ENCODE data around the gene ADAMTSL1. TPM values are rescaled to one million over a fixed set of nuclear protein-coding genes. Genes with fewer than 3 reads are reported as not detected.

The ADAMTSL1 gene
- total RNA-seq, 1 donor = 0.10 TPM

DNA sequence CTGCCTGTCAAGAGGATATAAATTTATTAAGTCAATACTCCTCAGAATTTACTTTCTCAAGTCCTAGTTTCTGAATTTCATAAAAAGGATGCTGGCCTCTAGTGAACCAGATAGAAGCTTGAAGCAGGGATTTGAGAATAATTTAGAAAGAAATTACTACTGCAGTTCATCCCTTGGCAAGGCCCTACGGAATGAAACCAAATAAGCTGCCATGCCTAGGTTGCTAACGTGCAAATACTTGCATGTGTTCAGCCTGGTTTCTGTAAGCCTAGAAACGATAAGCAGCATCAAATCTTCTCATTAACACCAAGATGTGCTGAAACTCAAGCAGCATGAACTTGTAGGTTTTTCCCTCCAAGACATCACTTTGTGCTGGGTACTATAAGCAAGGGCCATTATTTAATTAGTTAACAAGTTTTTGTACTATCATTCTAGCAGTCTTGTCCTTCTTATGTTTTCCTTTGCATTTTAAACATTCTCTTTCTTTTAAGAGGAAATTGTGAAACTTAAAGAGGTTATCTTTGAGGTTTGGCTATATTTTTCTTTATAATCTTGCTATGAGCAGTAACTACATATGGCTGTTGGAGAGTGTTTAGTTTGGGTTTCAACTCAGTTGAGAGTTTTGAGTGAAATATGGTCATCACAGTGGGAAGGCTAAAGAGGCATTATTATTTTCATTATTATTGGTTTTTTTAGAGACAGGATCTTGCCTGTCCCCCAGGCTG is 71.8 kb downstream of the ADAMTSL1 start:
- Histone ChIP-seq H3K4me1 (ENCODE audit: insufficient read depth, low read length) (no peaks in the 10 kb centered on the region), H3K9me3 (ENCODE audit: low read depth, low read length) (no peaks in the 10 kb centered on the region), H3K27me3 (ENCODE audit: insufficient read depth, low read length) (no peaks in the 10 kb centered on the region), H3K4me3 (ENCODE audit: low read length) (no peak overlapping the region)

DNA sequence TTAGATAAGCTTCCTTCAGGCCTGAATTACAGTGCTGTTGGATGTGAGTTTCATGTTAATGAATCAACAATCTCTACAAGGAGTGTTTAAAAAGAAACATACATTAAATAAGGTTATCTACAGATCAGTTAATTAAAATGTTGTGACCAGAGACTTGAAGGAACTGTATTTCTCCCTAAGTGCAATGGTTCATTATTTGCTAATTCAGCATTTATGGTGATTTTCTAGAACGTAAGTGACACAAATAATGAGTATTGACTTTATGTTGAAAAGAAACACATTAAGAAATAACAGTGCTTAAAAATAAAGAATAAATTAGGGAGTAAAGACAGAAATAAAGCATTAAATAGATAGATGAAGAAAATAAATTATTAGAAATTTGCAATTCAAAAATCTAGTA is 74.5 kb downstream of the ADAMTSL1 start:
- Histone ChIP-seq H3K4me1 (ENCODE audit: insufficient read depth, low read length) (no peaks in the 10 kb centered on the region), H3K4me3 (ENCODE audit: low read length) (no peak overlapping the region), H3K9me3 (ENCODE audit: low read depth, low read length) (no peaks in the 10 kb centered on the region), H3K27me3 (ENCODE audit: insufficient read depth, low read length) (no peaks in the 10 kb centered on the region)

DNA sequence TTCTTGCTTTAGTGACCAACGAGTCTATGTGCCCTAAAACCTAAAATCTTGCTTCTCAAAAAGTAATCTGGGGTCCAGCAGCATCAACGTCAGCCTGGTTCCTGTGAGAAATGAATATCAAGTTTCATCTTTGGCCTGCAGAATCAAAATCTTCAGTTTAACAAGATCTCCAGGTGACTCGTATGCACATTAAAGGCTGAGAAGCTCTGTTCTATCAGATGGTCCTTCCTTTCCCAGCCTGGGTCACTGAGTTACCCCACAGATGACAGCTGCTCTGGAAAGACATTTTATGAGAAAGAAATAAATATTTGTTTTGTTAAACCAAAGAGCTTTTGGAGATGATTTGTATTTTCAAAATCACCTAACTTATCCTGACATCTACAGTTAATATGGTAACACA is 75.8 kb downstream of the ADAMTSL1 start:
- Histone ChIP-seq H3K4me3 (ENCODE audit: low read length) (no peak overlapping the region), H3K9me3 (ENCODE audit: low read depth, low read length) (no peaks in the 10 kb centered on the region), H3K27me3 (ENCODE audit: insufficient read depth, low read length) (no peaks in the 10 kb centered on the region), H3K4me1 (ENCODE audit: insufficient read depth, low read length) (no peaks in the 10 kb centered on the region)

DNA sequence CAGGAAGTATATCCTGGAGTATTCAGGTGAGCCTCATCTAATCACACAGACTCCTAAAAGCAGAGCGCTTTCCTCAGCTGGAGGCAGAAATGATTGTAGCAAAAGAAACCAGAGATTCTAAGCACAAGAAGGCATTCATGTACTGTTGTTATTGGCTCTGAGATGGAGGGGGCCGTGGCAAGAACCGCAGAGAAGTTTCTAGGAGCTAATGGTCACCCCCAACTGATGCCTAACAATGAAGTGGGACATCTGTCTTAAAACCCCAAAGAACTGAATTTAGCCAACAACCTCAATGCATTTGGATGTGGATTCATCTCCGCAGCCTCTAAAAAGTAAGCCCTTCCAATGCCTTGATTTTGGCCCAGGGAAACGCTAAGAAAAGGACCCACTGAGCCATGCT is 76.3 kb downstream of the ADAMTSL1 start:
- H3K27me3 ChIP-seq (ENCODE audit: insufficient read depth, low read length) = no peaks in the 10 kb centered on the region
- no peaks in the 10 kb centered on the region for H3K9me3 ChIP-seq (ENCODE audit: low read depth, low read length)
- H3K4me3 ChIP-seq (ENCODE audit: low read length) = no peak overlapping the region
- H3K4me1 ChIP-seq (ENCODE audit: insufficient read depth, low read length) = no peaks in the 10 kb centered on the region

DNA sequence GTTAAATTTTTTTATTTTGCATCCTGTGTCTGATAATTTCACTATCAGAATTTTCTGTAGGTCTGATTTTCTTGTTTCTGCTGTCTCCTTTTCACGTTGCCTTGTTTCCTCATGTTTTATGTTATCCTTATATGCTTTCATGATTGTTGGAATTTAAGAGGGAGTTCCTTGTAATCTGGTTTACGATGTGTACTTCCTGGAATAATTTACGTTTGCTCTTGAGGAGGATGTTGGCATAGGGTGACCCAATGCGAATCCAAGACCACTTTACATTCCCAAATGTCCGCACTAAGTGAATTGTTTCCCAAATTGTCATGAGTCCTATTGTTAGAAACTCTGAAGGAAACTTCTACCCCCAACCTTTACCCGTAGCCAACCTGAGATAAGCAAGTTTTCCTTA is 80.3 kb downstream of the ADAMTSL1 start:
- H3K4me3 ChIP-seq (ENCODE audit: low read length) = no peak overlapping the region
- H3K4me1 ChIP-seq (ENCODE audit: insufficient read depth, low read length) = no peaks in the 10 kb centered on the region
- H3K27me3 ChIP-seq (ENCODE audit: insufficient read depth, low read length) = no peaks in the 10 kb centered on the region
- no peaks in the 10 kb centered on the region for H3K9me3 ChIP-seq (ENCODE audit: low read depth, low read length)

DNA sequence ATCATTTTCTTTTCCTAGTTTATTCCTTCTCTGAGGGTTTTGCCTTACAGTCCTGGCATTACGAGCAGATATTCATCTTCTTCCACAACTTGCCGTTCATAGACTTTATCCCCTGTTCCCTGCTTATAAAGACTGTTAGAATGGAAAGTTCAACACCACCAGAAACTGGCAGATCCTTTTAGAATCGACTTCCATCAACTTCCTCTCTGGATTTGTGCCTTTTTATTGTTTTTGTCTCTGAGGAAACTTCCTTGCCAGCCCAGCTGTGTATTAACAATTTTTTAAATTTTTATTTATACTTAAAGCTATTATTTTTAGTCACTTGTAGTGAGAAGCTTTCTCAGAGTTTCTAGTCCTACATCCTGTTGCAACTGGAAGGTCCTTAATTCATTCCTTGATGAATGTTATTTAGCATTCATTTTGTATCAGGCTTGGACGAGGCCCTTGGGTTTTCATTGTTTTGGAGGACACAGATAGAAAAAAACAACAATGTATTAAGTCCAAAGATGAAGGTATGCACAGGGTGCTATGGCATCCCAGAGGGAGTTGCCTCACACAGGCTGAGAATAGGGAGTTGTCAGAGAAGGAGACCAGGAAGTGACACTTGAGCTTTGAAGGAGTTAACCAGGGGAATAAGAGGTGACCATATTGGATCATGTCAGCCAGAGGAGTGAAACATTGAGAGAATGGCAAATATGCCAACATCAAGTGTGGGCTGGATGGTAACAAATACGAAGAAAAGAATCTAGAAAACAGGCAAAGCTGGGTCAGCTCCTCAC is 81.3 kb downstream of the ADAMTSL1 start:
- Histone ChIP-seq H3K4me3 (ENCODE audit: low read length) (no peak overlapping the region), H3K4me1 (ENCODE audit: insufficient read depth, low read length) (no peaks in the 10 kb centered on the region), H3K27me3 (ENCODE audit: insufficient read depth, low read length) (no peaks in the 10 kb centered on the region), H3K9me3 (ENCODE audit: low read depth, low read length) (no peaks in the 10 kb centered on the region)

DNA sequence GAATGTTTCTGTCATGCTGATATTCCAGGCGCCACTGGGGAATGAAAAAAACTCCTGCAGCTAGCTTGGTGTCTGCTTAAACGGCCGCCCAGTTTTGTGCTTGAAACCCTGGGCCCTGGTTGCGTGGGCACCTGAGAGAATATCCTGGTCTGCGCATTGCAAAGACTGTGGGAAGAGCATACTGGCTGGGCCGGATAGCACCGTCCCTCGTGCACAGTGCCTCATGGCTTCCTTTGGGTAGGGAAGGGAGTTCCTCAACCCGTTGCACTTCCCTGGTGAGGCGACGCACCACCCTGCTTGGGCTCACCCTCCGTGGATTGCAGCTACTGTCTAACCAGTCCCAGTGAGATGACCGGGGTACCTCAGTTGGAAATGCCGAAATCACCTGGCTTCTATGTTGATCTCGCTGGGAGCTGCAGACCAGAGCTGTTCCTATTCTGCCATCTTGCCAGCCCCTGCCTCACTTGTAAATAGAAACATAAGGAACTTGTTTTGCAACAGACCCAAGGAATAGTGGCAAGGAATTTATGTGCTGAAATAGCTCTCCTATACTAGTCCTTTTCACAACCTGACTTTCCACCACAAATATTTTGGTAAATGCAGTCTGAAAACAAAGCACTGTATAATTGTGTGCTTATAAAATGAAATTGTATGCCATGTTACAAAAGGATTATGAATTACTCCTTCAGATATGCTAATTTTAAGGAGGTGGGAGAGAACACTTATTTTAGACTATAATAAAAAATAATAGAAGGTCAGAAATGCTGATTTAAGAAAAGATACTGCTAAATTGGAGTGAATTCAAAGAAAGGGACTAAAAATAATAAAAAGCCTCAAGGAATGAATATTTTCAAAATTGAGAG is 90.3 kb downstream of the ADAMTSL1 start:
- Histone ChIP-seq H3K9me3 (ENCODE audit: low read depth, low read length) (no peaks in the 10 kb centered on the region), H3K4me3 (ENCODE audit: low read length) (no peak overlapping the region), H3K4me1 (ENCODE audit: insufficient read depth, low read length) (no peaks in the 10 kb centered on the region), H3K27me3 (ENCODE audit: insufficient read depth, low read length) (no peaks in the 10 kb centered on the region)

DNA sequence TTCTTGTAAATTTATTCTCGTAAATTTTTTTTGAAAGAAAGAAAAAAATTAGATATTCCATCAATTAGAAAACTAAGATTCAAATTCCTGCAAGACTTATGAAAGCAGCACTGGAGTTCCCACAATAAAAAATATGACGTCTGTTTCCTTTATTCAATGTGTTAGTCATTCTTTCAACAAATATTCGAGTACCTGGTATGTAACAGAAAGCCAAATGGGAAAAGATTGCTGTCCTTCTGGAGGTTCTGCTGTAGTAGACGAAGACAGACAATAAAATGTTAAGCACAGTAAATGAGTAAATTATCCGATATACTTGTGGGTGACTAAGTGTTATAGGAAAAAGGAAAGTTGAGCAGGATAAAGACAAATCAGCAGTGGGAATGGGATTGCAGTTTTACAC is 92.2 kb downstream of the ADAMTSL1 start:
- no peaks in the 10 kb centered on the region for H3K4me1 ChIP-seq (ENCODE audit: insufficient read depth, low read length)
- no peaks in the 10 kb centered on the region for H3K27me3 ChIP-seq (ENCODE audit: insufficient read depth, low read length)
- H3K9me3 ChIP-seq (ENCODE audit: low read depth, low read length) = no peaks in the 10 kb centered on the region
- H3K4me3 ChIP-seq (ENCODE audit: low read length) = no peak overlapping the region

DNA sequence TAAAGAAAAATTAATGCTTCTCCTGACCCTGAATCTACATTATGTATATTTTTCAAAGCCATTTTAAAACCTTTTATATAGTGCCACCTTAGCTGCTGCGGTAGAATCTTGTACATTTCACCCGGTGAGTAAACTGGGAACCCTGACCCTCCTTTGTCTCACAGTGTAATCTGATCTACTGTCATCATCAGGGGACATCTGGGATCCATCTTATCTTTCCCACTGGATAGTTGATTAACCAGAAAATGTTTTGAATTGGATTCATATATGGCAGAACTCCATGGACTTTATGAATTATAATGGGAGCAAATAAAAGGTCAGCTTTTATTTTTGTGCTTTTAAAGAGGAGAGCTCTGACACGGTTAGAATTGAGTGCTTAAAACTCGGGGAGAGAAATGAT is 95.0 kb downstream of the ADAMTSL1 start:
- no peaks in the 10 kb centered on the region for H3K4me1 ChIP-seq (ENCODE audit: insufficient read depth, low read length)
- H3K4me3 ChIP-seq (ENCODE audit: low read length) = no peak overlapping the region
- no peaks in the 10 kb centered on the region for H3K9me3 ChIP-seq (ENCODE audit: low read depth, low read length)
- no peaks in the 10 kb centered on the region for H3K27me3 ChIP-seq (ENCODE audit: insufficient read depth, low read length)

DNA sequence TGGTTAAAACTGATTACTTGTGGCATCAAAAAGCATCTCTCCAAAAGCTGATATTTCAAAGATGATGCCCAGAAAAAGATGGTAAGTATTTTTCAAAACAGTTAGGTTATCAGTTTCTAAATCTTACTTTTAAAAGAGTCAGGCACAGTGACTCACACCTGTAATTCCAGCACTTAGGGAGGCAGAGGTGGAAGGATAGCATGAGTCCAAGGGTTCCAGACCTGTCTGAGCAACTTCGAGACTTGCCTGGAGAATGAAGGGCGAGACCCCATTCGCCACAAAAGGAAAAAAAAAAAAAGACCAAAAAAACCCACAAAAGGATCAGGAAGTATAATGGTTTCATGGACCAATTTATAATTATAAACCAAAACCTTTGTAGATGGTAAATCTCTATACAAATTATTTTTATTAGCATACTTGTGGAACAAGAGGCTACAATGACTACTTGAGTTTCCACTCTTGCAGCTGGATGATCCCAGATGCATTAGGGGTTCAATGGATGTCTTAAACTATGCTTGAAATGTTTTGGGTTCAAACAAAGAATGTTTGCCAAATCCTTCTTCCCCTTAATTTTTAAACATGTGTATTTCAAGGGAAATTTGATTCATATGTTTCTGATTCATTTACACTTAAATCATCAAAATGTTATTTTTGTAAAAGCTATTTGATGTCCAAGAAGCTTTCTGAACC is 96.1 kb downstream of the ADAMTSL1 start:
- Histone ChIP-seq H3K27me3 (ENCODE audit: insufficient read depth, low read length) (no peaks in the 10 kb centered on the region), H3K9me3 (ENCODE audit: low read depth, low read length) (no peaks in the 10 kb centered on the region), H3K4me1 (ENCODE audit: insufficient read depth, low read length) (no peaks in the 10 kb centered on the region), H3K4me3 (ENCODE audit: low read length) (no peak overlapping the region)

DNA sequence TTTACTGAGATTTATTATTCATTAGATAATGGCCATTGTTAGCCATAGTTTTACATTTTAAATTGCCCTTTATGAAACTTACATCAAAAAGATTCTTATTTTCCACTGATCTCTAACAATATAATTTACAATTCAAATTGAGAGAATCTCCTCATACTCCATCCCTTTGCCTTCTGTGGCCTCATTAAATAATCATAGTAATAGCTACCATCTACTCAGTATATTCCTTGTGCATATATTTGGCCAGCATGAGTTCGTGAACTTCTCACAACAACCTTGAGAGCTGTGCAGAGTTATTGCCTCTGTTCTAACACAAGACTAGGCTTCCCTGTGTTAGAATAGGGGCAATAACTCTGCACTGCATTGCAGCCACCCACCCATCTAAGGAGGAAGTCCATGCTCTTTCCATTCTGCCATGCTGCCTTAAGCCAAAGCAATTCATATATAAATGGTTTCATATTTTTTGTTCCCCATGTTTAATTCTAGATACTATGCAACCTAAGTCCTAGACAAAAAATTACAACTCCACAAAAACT is 99.1 kb downstream of the ADAMTSL1 start:
- Histone ChIP-seq H3K9me3 (ENCODE audit: low read depth, low read length) (no peaks in the 10 kb centered on the region), H3K4me3 (ENCODE audit: low read length) (no peak overlapping the region)

DNA sequence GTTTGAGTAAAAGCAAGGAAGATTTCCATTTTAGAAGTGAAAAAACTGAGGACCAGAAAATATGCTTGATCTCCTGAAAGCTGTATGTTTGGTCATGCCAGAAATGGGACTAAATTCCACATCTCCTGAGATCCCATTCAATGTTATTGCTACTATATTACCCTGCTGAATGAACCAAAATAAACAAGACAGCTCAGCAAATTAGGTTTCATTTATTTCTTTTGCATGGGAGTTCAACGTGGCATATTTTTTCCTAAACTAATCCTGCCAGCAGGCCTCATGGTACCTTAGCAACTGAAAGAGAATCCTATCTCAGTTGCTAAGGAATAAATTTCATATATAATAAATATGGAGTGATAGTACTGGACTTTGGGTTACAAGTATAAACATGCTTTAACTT is 101.7 kb downstream of the ADAMTSL1 start:
- Histone ChIP-seq H3K4me3 (ENCODE audit: low read length) (no peak overlapping the region), H3K27me3 (ENCODE audit: insufficient read depth, low read length) (no peaks in the 10 kb centered on the region), H3K4me1 (ENCODE audit: insufficient read depth, low read length) (no peaks in the 10 kb centered on the region), H3K9me3 (ENCODE audit: low read depth, low read length) (no peaks in the 10 kb centered on the region)

More for the DNA sequence above, 99.1 kb downstream of the ADAMTSL1 start:
- Histone ChIP-seq H3K27me3 (ENCODE audit: insufficient read depth, low read length) (no peaks in the 10 kb centered on the region), H3K4me1 (ENCODE audit: insufficient read depth, low read length) (no peaks in the 10 kb centered on the region)

DNA sequence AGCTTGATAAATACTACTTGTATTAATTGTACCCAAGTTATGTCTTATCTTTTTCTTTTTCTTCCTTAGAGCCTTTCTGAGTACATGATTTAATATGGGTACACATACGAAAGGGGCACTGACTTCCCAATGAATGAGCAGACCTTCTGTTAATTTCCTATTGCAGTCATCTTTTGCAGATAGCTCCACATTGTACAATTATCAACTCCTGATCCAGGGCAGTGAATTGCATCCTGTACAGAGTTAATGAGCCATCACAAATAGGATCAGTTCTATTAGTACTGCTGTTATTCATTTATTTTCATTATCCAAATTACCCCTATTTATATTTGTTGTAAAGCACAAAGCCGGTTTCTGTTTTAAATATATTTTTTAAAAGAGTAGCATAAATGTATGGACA is 105.6 kb downstream of the ADAMTSL1 start:
- Histone ChIP-seq H3K4me1 (ENCODE audit: insufficient read depth, low read length) (no peaks in the 10 kb centered on the region), H3K27me3 (ENCODE audit: insufficient read depth, low read length) (no peaks in the 10 kb centered on the region), H3K9me3 (ENCODE audit: low read depth, low read length) (no peaks in the 10 kb centered on the region), H3K4me3 (ENCODE audit: low read length) (no peak overlapping the region)

DNA sequence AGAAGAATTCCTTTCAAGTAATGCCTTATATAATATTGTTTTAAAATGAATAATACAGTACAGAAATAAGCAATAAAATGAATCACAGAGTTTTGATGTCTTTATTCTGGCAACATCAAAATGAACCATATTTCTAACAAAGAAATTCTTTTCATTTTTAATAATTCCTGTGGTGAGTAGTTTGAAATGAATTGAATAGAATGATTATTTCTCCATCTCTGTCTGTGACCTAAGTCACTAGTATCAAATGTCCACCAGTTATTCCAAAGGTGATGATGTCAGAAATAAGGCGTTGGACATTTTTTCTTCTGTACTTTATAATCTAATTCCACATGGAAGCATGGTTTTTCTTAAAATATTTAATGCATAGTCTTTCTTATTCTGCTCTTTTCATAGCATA is 106.2 kb downstream of the ADAMTSL1 start:
- H3K4me1 ChIP-seq (ENCODE audit: insufficient read depth, low read length) = no peaks in the 10 kb centered on the region
- H3K9me3 ChIP-seq (ENCODE audit: low read depth, low read length) = no peaks in the 10 kb centered on the region
- no peak overlapping the region for H3K4me3 ChIP-seq (ENCODE audit: low read length)
- H3K27me3 ChIP-seq (ENCODE audit: insufficient read depth, low read length) = no peaks in the 10 kb centered on the region

Measured in mononuclear cell (primary cell).